Retinal pigment epithelial cell (primary cell): ENCODE data around the gene MOGAT1.

Source experiments
- DNase-seq: peaks from one replicate; pipeline ENCODE4 v3.0.0-alpha.2; 2010; ENCODE audit warnings: low read depth
- H3K4me3 ChIP-seq: 2 replicates; pipeline ENCODE4 v1.5.1; 2011; ENCODE audit warnings: mild to moderate bottlenecking, low read length, control low read depth, moderate library complexity
- TF ChIP-seq, protein P1 (sequence below): conservative IDR thresholded peaks from 2 replicates; pipeline ENCODE4 v1.5.1; 2011; ENCODE audit warnings: low read depth, low read length, control low read depth, inconsistent platforms

The MOGAT1 gene

GRCh38 chr2:222672068-222672401 lies 577 bp downstream of the MOGAT1 start:
- TF ChIP-seq, protein P1, sequence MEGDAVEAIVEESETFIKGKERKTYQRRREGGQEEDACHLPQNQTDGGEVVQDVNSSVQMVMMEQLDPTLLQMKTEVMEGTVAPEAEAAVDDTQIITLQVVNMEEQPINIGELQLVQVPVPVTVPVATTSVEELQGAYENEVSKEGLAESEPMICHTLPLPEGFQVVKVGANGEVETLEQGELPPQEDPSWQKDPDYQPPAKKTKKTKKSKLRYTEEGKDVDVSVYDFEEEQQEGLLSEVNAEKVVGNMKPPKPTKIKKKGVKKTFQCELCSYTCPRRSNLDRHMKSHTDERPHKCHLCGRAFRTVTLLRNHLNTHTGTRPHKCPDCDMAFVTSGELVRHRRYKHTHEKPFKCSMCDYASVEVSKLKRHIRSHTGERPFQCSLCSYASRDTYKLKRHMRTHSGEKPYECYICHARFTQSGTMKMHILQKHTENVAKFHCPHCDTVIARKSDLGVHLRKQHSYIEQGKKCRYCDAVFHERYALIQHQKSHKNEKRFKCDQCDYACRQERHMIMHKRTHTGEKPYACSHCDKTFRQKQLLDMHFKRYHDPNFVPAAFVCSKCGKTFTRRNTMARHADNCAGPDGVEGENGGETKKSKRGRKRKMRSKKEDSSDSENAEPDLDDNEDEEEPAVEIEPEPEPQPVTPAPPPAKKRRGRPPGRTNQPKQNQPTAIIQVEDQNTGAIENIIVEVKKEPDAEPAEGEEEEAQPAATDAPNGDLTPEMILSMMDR, result no peak
- H3K4me3 ChIP-seq, result peak overlapping the region; percentile 44
- no peak for DNase-seq

GRCh38 chr2:222673273-222673672 lies 1.8 kb downstream of the MOGAT1 start:
- H3K4me3 ChIP-seq, result no peak overlapping the region
- TF ChIP-seq, protein P1, result no peak
- DNase-seq, result no peak

- H3K4me3 ChIP-seq, result no peak overlapping the region
- TF ChIP-seq, protein P1, result peak; percentile 32
- DNase-seq, result peak; percentile 64
These were observed 2.4 kb downstream of the MOGAT1 start for GRCh38 chr2:222673883-222674282.

- TF ChIP-seq, protein P1, result peak; percentile 24
- no peak for DNase-seq
- no peak overlapping the region for H3K4me3 ChIP-seq
These were observed 6.5 kb downstream of the MOGAT1 start for GRCh38 chr2:222677981-222678380.

DNA sequence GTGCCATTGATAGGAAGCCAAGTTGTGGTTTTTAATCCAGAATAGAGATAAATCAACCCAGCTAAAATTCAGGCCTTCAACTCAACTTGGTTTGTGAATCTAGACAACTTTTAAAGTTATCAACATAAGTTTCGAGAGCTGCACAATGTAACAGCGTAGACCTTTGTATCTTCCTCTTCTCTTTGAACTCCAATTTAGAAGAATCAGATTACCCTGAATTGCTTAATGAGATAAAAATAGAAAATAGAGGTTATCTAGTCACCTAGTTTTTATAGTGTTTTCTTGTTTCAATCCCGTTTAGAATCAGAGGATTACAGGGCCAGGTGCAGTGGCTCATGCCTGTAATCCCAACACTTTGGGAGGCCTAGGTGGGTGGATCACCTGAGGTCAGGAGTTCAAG lies 12.3 kb downstream of the MOGAT1 start:
- DNase-seq, result no peak
- TF ChIP-seq, protein P1, result no peak
- no peak overlapping the region for H3K4me3 ChIP-seq

- no peak overlapping the region for H3K4me3 ChIP-seq
- no peak for DNase-seq
- TF ChIP-seq, protein P1, result no peak
These were observed 14.8 kb downstream of the MOGAT1 start for GRCh38 chr2:222686086-222686750.

- no peak for DNase-seq
- TF ChIP-seq, protein P1, result no peak
- no peak overlapping the region for H3K4me3 ChIP-seq
These were observed 17.5 kb downstream of the MOGAT1 start for GRCh38 chr2:222688917-222689316.
